Measurements from ENCODE around the gene C20orf204. TPM values are rescaled to one million over a fixed set of nuclear protein-coding genes. Genes with fewer than 3 reads are reported as not detected.

C20orf204 gene
- total RNA-seq, 1 donor from 2014 or later = 1.2 TPM

- FAIRE-seq (no peak), DNase-seq (ENCODE audit: low spot score in 2 of 2) (no peak)
Measured at GRCh38 chr20:64052987-64053840, 17.2 kb downstream of the C20orf204 start.

- DNase-seq (ENCODE audit: low spot score in 2 of 2) (no peak), FAIRE-seq (no peak)
Measured at GRCh38 chr20:64053841-64054661, 18.1 kb downstream of the C20orf204 start.

- FAIRE-seq (no peak), DNase-seq (ENCODE audit: low spot score in 2 of 2) (no peak)
Measured at GRCh38 chr20:64055396-64055892, 19.5 kb downstream of the C20orf204 start.

- no peak for FAIRE-seq
- no peak for DNase-seq (ENCODE audit: low spot score in 2 of 2)
Measured at GRCh38 chr20:64055893-64056638, 20.1 kb downstream of the C20orf204 start.

- FAIRE-seq = no peak
Measured at GRCh38 chr20:64056639-64056888, 20.6 kb downstream of the C20orf204 start.

GRCh38 chr20:64056889-64057627 is 21.1 kb downstream of the C20orf204 start:
- no peak for DNase-seq (ENCODE audit: low spot score in 2 of 2)
- no peak for FAIRE-seq

More at GRCh38 chr20:64056639-64056888, 20.6 kb downstream of the C20orf204 start:
- no peak for DNase-seq (ENCODE audit: low spot score in 2 of 2)

- peak in 1 of 2 donors; percentile 81 for DNase-seq (ENCODE audit: low spot score in 2 of 2)
Measured at GRCh38 chr20:64057628-64058498, 21.9 kb downstream of the C20orf204 start.

GRCh38 chr20:64058536-64058935 is 22.6 kb downstream of the C20orf204 start:
- FAIRE-seq (no peak), DNase-seq (ENCODE audit: low spot score in 2 of 2) (no peak)

More at GRCh38 chr20:64057628-64058498, 21.9 kb downstream of the C20orf204 start:
- FAIRE-seq = no peak

GRCh38 chr20:64062276-64062595 is 26.3 kb downstream of the C20orf204 start:
- FAIRE-seq (no peak), DNase-seq (ENCODE audit: low spot score in 2 of 2) (no peak)

- FAIRE-seq = no peak
- DNase-seq (ENCODE audit: low spot score in 2 of 2) = peak; percentile 100
Measured at GRCh38 chr20:64062596-64063388, 26.8 kb downstream of the C20orf204 start, which contains the start of gene TCEA2. TSS of gene TCEA2 (plus strand) at chr20:64063198. CDS start at chr20:64063313, 115 bp downstream.

GRCh38 chr20:64063389-64064144 is 27.6 kb downstream of the C20orf204 start:
- FAIRE-seq (no peak), DNase-seq (ENCODE audit: low spot score in 2 of 2) (no peak)

- FAIRE-seq = no peak
- DNase-seq (ENCODE audit: low spot score in 2 of 2) = no peak
Measured at GRCh38 chr20:64064145-64064698, 28.2 kb downstream of the C20orf204 start.

GRCh38 chr20:64065062-64065973 is 29.3 kb downstream of the C20orf204 start:
- FAIRE-seq (no peak), DNase-seq (ENCODE audit: low spot score in 2 of 2) (no peak)

GRCh38 chr20:64065974-64066343 is 30.0 kb downstream of the C20orf204 start:
- DNase-seq (ENCODE audit: low spot score in 2 of 2) (no peak), FAIRE-seq (no peak)

GRCh38 chr20:64067005-64067632 is 31.1 kb downstream of the C20orf204 start:
- FAIRE-seq (no peak), DNase-seq (ENCODE audit: low spot score in 2 of 2) (no peak)

Measured in frontal cortex (tissue), 4 donors.